C4-2B (cell line): Measurements from ENCODE around the gene FOXJ3.

Experiments used
- CTCF ChIP-seq: fragments of 450-650 bp; conservative IDR thresholded peaks from 2 replicates; pipeline ENCODE4 v1.5.1; 2017; ENCODE audit warnings: mild to moderate bottlenecking
- ZFX ChIP-seq: fragments of 450-650 bp; IDR thresholded peaks from 2 replicates; pipeline ENCODE4 v1.6.1; 2017

GRCh38 chr1:42164551-42165420 lies 170.2 kb downstream of the FOXJ3 start, which contains the start of gene GUCA2A:
- TF ChIP-seq CTCF (no peak), ZFX (no peak)
